ENCODE measurements around the gene CHN2.
A peak's percentile ranks its signal among the peaks of the same experiment; 100 is the strongest.

The CHN2 gene

DNA sequence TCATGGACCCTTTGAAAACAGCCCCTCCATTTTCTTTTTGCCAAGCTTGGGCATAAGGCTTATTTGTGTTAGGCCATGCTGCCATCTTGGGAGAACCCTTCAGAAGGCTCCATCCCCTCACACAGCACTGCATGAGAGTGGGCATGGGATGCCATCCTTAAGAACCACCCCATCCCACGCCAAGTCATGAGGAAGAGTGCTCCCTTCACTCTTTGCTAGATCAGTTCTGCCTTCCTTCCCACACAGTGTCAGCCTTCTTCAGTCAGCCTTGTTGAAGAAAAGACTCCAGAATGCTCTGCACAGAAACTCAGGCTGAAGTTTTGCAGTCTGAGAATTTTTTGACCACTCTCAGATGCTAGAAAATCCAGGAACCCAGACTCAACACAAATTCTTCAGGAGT is 15.5 kb upstream of the CHN2 start:
- DNase-seq (ENCODE audit: low read depth, low spot score): no peak
- H3K4me3 ChIP-seq (ENCODE audit: low read length): no peak overlapping the region

DNA sequence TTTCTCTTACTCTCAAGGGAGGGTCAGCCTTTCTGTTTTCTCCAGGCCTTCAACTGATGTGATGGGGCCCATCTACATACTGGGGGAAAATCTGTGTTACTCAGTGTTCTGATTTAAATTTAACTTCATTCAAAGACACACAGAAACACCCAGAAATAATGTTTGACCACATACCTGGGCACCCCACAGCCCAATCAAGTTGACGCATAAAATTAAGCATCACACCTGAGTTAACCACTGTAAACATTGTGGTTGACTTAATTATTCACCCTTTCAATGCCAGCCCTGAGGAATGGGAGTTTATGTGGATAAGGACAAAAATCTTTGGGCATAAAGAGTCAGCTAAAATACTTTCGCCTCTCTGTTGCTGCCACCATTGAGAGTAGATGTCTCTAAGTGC is 10.0 kb upstream of the CHN2 start:
- no peak for DNase-seq (ENCODE audit: low read depth, low spot score)
- no peak overlapping the region for H3K4me3 ChIP-seq (ENCODE audit: low read length)

DNA sequence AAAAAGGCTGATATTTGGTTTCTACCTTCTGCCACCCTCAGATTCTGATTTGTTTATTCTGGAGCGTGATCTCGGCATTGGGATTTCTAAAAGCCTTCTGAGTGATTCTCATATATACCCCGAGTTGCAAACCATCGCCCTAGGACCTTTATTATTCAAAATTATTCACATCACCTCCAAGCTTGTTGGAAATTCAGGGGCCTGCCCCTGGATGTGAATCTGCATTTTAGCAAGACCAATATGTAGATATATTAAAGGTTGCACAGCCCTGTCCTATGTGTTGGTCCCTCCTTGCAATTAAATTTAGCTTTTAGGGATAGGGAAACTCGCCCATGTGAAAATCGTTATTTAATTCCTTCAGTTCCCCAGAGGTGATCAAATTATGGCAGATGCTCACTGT is 9.0 kb upstream of the CHN2 start:
- DNase-seq (ENCODE audit: low read depth, low spot score): no peak
- H3K4me3 ChIP-seq (ENCODE audit: low read length): no peak overlapping the region

DNA sequence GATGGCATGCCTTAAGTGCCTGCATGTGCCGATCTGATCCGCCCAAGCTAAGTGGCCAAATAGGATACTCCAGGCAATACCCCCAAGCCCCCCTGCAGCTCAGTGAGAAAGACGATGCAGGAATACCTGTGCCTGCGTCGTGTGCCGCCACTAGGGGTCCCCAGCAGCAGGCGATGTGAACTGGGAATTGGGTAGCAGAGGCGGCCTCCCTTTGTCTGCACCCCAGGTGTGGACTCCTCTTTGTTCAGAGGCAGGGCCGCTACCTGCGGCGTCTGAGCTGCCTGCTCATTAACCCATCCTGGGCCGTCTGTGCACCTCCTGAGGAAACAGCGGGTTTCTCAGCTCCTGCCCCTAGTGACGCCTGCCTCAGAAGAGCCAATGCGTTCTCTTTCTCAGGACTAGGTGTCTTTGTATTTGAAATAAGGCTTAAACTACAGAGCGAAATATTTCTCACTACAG is 4.8 kb upstream of the CHN2 start:
- peak; percentile 43 for DNase-seq (ENCODE audit: low read depth, low spot score)
- H3K4me3 ChIP-seq (ENCODE audit: low read length): no peak overlapping the region

DNA sequence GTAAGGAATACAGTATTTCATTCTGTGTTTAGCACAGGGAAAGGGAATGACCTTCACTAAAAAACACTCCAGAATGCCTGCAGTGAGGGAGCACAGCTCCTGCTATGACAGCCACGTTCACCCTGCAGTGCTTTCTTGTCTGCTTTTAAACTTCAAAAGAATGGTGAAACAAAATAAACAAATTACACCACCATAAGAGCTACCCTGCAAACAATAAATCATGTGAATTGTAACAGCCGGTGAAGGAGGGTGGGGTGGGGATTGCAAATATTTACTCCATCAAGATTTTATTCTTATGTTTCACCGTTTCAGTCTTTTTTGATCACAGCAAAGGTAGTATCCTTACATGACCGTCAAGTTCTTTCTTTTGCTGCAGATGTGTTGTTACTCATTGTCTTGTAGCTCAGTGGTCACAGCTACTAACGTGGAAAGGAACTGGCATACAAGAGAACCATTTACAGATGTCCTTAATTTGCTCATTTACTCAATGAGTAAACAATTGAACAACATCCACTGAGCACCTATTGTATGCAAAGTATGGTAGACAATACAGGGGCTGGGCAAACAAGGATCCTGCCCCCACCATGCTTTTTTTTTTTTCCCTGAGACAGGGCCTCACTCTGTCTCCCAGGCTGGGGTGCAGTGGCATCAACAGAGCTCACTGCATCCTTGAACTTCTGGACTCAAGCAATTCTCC is 4.1 kb upstream of the CHN2 start:
- H3K4me3 ChIP-seq (ENCODE audit: low read length): no peak overlapping the region
- DNase-seq (ENCODE audit: low read depth, low spot score): no peak

DNA sequence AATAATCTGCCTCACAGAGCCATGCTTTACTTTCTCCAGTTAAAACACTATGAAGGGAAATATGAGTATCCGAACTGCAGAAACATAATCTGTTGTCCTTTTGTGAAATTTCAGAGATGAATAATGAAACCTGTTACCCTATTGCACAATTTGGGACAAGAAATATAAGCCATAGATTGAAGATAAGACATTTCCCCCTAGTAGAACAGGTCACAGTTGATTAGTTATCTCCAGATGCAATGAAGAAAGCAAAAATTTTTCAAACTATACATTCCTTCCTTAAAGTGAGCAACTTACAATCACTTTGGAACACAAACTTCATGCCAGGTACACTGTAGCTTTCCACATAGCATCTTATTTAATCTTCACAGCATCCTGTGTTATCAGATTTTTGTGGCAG is 2.3 kb upstream of the CHN2 start:
- no peak for DNase-seq (ENCODE audit: low read depth, low spot score)

DNA sequence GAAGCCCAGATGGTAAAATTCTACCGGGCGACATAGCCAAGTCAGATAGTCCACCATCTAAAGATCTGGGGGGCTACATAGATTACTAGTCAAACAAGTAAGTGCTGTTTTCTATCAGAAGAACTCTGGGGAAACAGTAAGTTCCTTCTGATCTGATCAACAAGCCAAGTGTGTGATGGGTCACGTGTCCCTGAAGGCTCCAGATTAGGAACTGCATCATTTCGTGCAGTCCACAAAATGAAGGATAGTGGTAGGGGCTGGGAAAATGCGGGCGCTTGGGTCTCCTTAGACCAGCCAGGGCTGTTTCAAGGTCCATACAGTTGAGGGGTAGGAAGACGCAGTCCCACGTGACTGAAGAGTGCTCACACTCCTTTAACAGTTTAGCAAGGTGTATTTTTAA is 1.8 kb upstream of the CHN2 start:
- no peak overlapping the region for H3K4me3 ChIP-seq (ENCODE audit: low read length)

More for the DNA sequence above, 2.3 kb upstream of the CHN2 start:
- H3K4me3 ChIP-seq (ENCODE audit: low read length): no peak overlapping the region

DNA sequence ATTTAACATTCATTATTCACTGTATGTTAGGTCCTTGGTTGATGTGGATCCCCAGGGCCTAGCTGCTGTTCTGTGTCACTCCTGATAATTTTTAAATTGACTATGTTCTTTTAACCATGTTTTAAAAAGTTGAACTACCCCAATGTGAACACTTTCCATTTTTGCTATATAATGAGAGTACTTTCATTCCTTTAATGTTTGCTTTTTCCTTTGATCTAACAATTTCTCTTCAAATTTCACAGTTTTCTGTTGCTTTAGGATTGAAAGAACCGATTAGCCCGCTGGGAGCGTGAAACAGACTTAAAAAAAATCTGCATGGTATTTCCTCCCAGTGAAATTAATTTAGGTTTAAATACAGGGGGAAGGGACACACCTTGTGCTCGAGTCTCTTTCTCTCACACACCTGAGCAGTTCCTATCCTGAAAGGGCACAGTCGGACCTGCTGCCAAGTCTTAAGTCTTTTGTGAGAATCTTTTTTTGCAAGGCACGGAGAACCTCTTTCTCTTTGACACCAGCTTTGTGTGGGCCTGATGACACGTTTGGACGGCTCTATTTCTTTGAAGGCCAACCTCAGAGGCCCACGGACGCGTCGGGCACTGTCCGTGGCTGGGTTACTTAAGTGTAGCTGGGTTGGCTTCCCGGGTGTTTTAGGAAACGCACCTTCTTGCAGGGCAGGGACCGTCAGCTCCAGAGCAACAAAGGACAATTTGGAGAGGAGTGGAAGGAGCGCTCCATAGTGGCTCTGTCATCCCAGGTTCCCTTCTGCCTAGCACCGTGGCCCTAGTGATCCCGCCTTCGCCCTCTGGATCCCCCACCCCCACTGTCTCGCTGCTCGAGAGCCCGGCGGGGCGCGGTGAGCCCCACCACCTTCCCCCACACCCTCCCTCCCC is 1.0 kb upstream of the CHN2 start:
- no peak overlapping the region for H3K4me3 ChIP-seq (ENCODE audit: low read length)
- no peak for DNase-seq (ENCODE audit: low read depth, low spot score)

More for the DNA sequence above, 1.8 kb upstream of the CHN2 start:
- no peak for DNase-seq (ENCODE audit: low read depth, low spot score)

DNA sequence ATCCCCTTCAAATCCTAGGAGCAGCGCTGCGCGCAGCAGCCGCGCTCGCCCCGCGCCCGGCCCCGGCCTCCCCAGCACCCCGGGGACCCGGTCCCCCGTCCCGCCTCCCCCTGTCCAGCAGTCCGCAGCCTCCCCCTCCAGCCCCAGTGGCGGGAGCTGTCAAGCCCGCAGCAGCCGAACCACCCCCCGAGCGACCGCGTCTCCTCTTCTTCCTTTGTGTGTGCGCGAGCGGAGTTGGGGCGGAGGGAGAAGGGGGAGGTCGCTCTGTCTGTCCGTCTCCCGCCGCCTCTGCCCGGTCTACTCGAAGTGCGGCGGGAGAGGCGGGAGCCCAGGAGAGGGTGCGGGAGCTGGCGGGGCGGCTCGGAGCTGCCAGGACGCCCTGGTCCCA is 375 bp upstream of the CHN2 start:
- DNase-seq (ENCODE audit: low read depth, low spot score): no peak
- H3K4me3 ChIP-seq (ENCODE audit: low read length): peak overlapping the region; percentile 66

DNA sequence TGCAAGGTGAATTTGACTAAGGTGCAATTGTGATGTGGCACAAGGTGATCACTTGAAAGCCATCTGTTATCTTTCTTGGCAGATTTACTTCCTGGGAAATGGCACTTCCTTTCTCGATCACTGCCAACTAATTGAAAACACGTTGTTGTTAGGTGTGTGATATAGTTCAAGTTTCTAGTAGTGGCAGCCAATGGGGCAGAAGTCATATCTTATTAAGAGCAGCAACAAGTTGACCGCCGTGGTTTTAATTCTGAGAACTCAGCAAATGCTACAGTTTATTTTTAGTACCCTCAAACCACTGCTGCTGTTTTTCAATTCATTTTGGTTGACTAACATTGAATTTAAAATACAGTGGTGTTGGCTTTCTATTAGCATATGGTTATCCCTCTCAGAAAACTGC is 1.6 kb downstream of the CHN2 start:
- no peak overlapping the region for H3K4me3 ChIP-seq (ENCODE audit: low read length)
- peak; percentile 39 for DNase-seq (ENCODE audit: low read depth, low spot score)

DNA sequence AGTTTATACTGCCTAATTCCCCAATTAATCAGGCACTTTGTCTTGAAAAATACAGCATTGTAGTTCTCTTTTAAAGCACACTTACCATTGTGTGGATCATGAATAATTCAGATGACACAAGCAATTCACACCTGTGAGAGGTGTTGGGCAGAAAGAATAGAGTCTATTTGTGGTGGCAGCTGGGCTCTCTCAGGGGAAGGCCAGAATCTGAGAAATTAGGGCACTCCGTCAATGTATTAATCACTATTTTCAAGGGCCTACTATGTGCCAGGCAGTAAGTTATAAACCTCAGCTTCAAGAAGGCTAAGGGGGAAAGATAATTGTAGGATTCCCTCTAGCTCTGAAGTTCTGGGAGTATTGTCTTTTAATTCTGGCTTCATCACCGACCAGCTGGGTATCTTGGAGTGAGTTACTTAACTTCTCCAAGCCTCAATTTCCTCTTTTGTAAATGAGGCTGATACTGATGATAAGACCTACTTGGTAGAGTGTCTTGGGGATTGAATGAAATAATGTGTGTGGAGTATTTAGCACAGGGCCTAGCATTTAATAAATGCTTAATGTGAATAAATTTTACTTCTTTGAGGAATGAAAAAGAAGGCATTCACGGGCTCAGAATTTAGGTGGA is 2.5 kb downstream of the CHN2 start:
- H3K4me3 ChIP-seq (ENCODE audit: low read length): no peak overlapping the region
- no peak for DNase-seq (ENCODE audit: low read depth, low spot score)

DNA sequence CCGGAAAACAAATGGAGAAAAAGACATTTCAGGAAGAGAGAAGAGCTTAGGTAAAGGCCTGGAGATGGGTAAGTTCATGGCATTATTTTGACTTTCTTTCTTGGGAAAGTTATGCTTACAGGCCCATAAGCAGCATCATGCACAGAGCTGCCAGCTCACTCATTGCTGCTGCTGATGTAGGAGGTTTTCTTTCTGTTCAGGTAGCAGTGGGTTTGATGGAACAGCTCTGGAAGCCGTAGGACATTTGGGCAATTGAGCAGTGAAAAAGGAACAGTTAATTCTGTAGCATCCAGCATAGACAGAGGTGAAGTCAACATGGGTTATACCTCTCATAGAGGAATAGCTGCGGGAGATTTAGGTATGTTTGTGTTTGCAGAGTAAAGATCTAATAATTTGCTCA is 3.3 kb downstream of the CHN2 start:
- no peak for DNase-seq (ENCODE audit: low read depth, low spot score)
- no peak overlapping the region for H3K4me3 ChIP-seq (ENCODE audit: low read length)

DNA sequence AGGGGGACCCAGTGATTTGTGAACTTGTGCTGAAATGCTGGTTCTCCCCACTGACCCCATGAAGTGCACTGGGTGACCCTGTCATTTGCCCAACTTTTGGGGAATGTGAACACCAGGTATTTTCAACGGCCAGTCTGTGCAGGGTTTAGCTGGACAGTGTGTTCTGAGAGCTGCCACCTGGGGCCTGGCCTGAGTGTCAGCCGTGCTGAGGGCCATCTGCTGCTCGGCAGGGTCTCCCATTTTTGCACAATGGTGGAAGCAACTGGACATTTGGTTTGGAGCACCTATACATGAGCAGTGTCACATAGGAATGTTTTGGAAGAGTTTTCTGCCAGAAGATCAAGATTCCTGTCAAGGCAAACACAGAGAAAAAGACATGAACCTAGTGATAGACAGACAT is 5.2 kb downstream of the CHN2 start:
- no peak overlapping the region for H3K4me3 ChIP-seq (ENCODE audit: low read length)
- no peak for DNase-seq (ENCODE audit: low read depth, low spot score)

DNA sequence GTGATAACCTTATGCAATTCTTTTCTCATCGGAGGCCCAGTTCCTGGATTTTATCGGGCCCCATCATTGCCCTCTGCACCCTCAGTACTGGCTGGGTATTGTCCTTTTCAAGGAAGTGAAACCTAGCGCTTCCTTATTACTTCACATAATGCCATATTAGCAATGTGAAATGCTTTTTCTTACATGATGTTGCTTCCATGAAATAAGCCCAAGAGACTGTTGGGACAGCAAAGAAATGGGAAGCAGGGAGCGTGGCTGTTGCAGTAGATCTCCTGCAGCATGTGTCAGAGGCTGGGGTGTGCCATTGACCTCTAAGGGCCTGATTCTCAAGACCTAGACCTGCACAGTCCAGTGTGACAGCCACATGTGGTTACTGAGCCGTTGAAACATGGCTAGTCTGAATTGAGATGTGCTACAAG is 8.1 kb downstream of the CHN2 start:
- H3K4me3 ChIP-seq (ENCODE audit: low read length): no peak overlapping the region
- DNase-seq (ENCODE audit: low read depth, low spot score): no peak

DNA sequence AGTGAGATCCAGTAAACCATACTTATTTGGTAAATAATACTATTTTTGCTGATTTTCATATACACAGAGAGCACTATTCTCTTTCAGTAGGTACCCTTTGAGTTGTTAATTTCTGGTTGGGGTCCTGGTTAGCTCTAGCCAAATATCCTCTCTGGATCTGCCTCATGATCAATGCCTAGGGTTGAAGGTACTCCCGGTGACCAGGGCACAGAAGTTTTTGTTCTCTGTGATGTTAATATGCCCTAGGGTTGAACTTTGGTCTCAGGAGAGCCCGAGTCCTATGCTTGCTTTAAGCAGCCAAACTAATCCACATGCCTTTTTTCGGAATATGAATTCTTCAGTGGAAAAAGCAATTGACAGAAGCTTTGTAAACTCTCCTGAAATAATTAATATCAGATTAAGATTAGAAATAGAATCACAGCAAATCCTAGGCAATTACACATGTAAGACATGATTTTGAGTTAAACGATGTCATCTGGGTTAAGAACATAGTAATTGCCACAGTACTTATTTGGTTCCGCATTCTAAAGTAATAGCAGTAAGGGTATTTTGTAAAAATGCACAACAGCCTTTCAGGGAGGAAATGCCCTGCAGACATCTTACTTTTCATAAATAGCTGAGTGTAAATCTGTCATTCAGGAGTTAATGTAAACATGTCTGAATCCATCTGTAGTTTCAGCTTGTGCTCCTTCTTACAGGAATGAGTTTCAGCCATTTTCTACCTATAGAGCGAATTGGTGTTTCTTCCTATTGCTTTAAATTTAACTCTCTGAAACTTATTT is 10.1 kb downstream of the CHN2 start:
- DNase-seq (ENCODE audit: low read depth, low spot score): no peak
- no peak overlapping the region for H3K4me3 ChIP-seq (ENCODE audit: low read length)

DNA sequence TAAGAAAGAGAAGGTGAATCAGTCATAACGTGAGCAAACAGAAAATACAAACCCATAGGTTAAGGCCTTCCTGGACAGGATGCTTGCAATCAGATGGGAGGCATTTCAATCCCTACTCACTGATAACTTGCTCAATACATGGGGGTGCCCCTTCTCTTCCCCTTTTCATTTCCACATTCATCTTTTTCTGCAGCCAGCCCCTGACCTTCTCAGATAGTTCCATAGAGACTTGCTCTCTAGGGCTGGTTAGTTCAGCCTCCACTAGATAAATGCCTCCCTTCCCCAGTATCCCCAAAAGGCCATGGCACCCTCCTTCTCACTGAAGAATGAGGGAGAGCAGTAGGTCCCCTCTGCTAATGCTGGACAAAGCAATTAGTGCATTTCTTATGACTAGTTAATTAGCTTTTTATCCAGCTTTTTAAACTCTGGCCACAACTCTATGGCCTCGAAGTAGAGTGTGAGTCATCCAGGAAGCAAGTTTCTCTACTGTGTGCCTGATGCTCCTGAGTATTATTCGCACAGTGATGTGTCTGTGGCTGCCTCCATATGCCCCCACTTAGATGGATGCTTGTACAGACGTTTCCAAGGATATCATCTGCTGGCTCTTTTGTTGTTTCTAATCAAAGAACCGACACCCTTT is 12.7 kb downstream of the CHN2 start:
- H3K4me3 ChIP-seq (ENCODE audit: low read length): no peak overlapping the region

DNA sequence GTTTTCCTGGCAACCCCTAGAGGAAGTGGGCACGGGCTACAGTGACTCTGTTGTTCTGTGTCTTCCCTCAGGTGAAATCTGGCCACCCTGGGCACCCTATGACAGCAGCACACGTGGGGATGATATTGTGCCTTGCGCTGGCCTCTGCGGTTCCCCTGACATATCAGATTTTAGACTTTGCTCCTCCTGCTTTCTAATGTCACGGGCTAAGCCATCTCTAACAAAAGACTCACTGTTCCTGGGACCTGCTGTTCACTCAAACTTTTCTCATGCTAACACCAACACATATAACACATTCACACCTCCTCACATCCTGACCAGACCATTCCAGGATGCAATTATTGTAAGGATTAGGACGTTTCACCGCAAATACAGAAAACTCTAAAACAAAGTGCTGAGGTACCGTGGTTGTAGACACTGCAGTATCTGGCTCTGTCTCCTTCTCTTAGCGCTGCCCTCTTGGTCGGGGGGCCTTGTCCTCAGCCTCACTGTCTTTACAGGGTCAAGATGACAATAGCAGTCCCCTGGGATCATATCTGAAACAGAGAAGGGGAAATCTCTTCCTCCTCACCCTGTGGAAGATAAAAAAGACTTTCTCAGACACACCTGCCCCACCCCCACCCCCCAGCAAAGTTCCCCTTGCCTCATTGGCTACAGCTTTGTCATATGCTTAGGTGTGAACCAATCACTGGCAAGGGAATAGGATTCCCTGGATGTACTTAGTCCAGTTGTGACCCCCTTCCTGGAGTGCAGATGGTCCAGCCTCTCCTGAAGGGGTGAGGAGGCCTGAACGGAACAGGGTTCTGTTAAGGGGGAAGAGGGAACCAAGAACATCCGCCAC is 14.1 kb downstream of the CHN2 start:
- peak; percentile 72 for DNase-seq (ENCODE audit: low read depth, low spot score)
- peak overlapping the region; percentile 11; the same call in 1 of the 2 replicates for H3K4me3 ChIP-seq (ENCODE audit: low read length)

More for the DNA sequence above, 12.7 kb downstream of the CHN2 start:
- DNase-seq (ENCODE audit: low read depth, low spot score): peak; percentile 44

DNA sequence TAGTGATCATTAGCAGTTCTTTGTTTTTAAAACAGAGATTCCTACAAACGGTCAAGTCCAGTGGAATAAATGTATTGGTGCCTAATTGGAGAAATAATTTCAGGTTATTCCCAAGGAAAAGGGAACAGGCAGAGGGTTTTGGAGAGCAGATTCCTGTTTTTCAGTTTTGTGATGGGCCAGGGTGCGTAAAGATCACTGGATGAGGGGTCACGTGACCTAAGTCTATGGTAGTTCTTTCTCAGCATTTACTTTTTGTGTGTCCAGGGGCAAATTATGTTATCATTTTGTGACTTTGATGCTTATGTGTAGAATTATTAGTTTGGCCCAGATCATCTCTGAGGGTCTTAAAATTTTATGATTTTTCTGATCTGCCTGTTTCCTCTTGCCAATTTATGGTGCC is 15.2 kb downstream of the CHN2 start:
- no peak for DNase-seq (ENCODE audit: low read depth, low spot score)
- H3K4me3 ChIP-seq (ENCODE audit: low read length): no peak overlapping the region
